OCI-LY3 (cell line): ENCODE measurements around the gene FZR1.

Experiments used
- H2AFZ ChIP-seq: fragments of 200-600, 300-600 bp; shearing (Covaris generic); 2 replicates; pipeline ENCODE4 v1.6.0; 2014; ENCODE audit warnings: antibody characterized with exemption, low read depth, low read length
- H3K27ac ChIP-seq: fragments of 200-600, 300-600 bp; sonication (generic); 2 replicates; pipeline ENCODE4 v1.5.1; 2014; ENCODE audit warnings: mild to moderate bottlenecking, low read length, moderate library complexity, mixed read lengths
- H3K27me3 ChIP-seq: fragments of 200-600, 300-600 bp; sonication (generic); 2 replicates; pipeline ENCODE4 v1.6.1; 2014; ENCODE audit warnings: low read depth, low read length, mixed read lengths
- H3K36me3 ChIP-seq: fragments of 200-600, 300-600 bp; sonication (generic); replicated peaks from 2 replicates; pipeline ENCODE3; 2014; ENCODE audit warnings: low read depth, low read length, mixed read lengths
- H3K4me1 ChIP-seq: fragments of 300-600, 200-600 bp; sonication (generic); 2 replicates; pipeline ENCODE4 v1.6.1; 2014; ENCODE audit warnings: low read length, mixed read lengths
- H3K4me2 ChIP-seq: fragments of 200-600, 300-600 bp; sonication (generic); 2 replicates; pipeline ENCODE4 v1.6.1; 2014; ENCODE audit warnings: low read length, mixed read lengths
- H3K4me3 ChIP-seq: fragments of 300-600, 200-600 bp; sonication (generic); 2 replicates; pipeline ENCODE4 v1.5.1; 2014; ENCODE audit warnings: antibody characterized with exemption, mild to moderate bottlenecking, low read length, moderate library complexity
- H3K79me2 ChIP-seq: fragments of 300-600, 200-600 bp; shearing (Covaris generic); 2 replicates; pipeline ENCODE4 v1.6.1; 2014; ENCODE audit warnings: mild to moderate bottlenecking, low read length, mixed read lengths
- H3K9ac ChIP-seq: fragments of 300-600, 200-600 bp; shearing (Covaris generic); 2 replicates; pipeline ENCODE4 v1.6.0; 2014; ENCODE audit warnings: mild to moderate bottlenecking, low read length, moderate library complexity
- H3K9me3 ChIP-seq: fragments of 200-600, 300-600 bp; shearing (Covaris generic); 2 replicates; pipeline ENCODE4 v1.6.1; 2014; ENCODE audit warnings: low read length, mixed read lengths; ENCODE audit not compliant: insufficient read depth
- H4K20me1 ChIP-seq: fragments of 200-600, 300-600 bp; sonication (generic); 2 replicates; pipeline ENCODE4 v1.6.1; 2016; ENCODE audit warnings: low read length, mixed read lengths; ENCODE audit not compliant: insufficient read depth
- CTCF ChIP-seq: fragments of 200-600, 300-600 bp; sonication (generic); IDR thresholded peaks from 2 replicates; pipeline ENCODE4 v1.5.1; 2014; ENCODE audit warnings: antibody characterized with exemption, low read length, low read depth
- EZH2phosphoT487 ChIP-seq: fragments of 200-600 bp; shearing (Covaris generic); IDR thresholded peaks from 2 replicates; pipeline ENCODE4 v1.6.1; 2018; ENCODE audit warnings: antibody characterized with exemption, mixed run types, low read depth

Gene FZR1

GRCh38 chr19:3462991-3463713, 43.0 kb upstream of the FZR1 start:
- no peak overlapping the region for H3K9ac ChIP-seq
- no peaks in the 10 kb centered on the region for H3K27me3 ChIP-seq
- no peaks in the 10 kb centered on the region for H3K79me2 ChIP-seq
- H2AFZ ChIP-seq, result no peak overlapping the region
- H3K4me1 ChIP-seq, result no peaks in the 10 kb centered on the region
- H3K9me3 ChIP-seq, result no peaks in the 10 kb centered on the region
- TF ChIP-seq EZH2phosphoT487, result no peak
- no peak for TF ChIP-seq CTCF
- H3K4me2 ChIP-seq, result no peak overlapping the region
- peaks cover 12% of the 10 kb centered on the region for H3K36me3 ChIP-seq
- no peak overlapping the region for H3K27ac ChIP-seq
- H4K20me1 ChIP-seq, result peaks cover 3% of the 10 kb centered on the region; the same call in 1 of the 2 replicates
- H3K4me3 ChIP-seq, result no peak overlapping the region

- Histone ChIP-seq H3K4me2 (no peak overlapping the region), H3K4me1 (no peaks in the 10 kb centered on the region), H3K27me3 (no peaks in the 10 kb centered on the region)
These were observed 42.2 kb upstream of the FZR1 start for GRCh38 chr19:3463714-3464586.

GRCh38 chr19:3464587-3465235, 41.4 kb upstream of the FZR1 start:
- H3K4me2 ChIP-seq, result no peak overlapping the region

More at GRCh38 chr19:3463714-3464586, 42.2 kb upstream of the FZR1 start:
- Histone ChIP-seq H4K20me1 (0 out of 2 replicates have a peak, but pooled peaks cover 3% of the 10 kb centered on the region), H3K27ac (no peak overlapping the region), H3K79me2 (no peaks in the 10 kb centered on the region), H3K36me3 (peaks cover 12% of the 10 kb centered on the region), H2AFZ (no peak overlapping the region), H3K4me3 (no peak overlapping the region), H3K9me3 (no peaks in the 10 kb centered on the region), H3K9ac (no peak overlapping the region)
- TF ChIP-seq EZH2phosphoT487, result no peak
- TF ChIP-seq CTCF, result no peak

More at GRCh38 chr19:3464587-3465235, 41.4 kb upstream of the FZR1 start:
- no peak overlapping the region for H3K27ac ChIP-seq
- no peak overlapping the region for H2AFZ ChIP-seq
- H3K9ac ChIP-seq, result no peak overlapping the region
- H3K36me3 ChIP-seq, result peaks cover 12% of the 10 kb centered on the region
- TF ChIP-seq EZH2phosphoT487 (no peak), CTCF (no peak)
- no peaks in the 10 kb centered on the region for H3K79me2 ChIP-seq
- no peak overlapping the region for H3K4me3 ChIP-seq
- no peaks in the 10 kb centered on the region for H3K4me1 ChIP-seq
- 0 out of 2 replicates have a peak, but pooled peaks cover 3% of the 10 kb centered on the region for H4K20me1 ChIP-seq
- H3K27me3 ChIP-seq, result no peaks in the 10 kb centered on the region
- no peaks in the 10 kb centered on the region for H3K9me3 ChIP-seq
